NCI-H187 treated with DMSO at 0.1 percent for 48 hours (cell line): ENCODE results near the gene INCENP.
"Not testable (repeated sequence)": the region's sequence is repeated elsewhere in the genome, so short reads cannot be mapped to it uniquely, and the experiment has no call there.

ENCODE experiments used
- DNase-seq: peaks from one replicate; lab custom pipeline; 2025; lab: John Stamatoyannopoulos, UW

The INCENP gene

GRCh38 chr11:62123669-62124185 lies at the start of gene INCENP:
Gene INCENP (plus strand): TSS chr11:62124011. CDS start chr11:62128162, 4,151 bp downstream.
- DNase-seq = peak; percentile 89

GRCh38 chr11:62075438-62075837 lies 48.4 kb upstream of the INCENP start:
- DNase-seq = no peak

GRCh38 chr11:62077132-62077531 lies 46.7 kb upstream of the INCENP start:
- DNase-seq = no peak

GRCh38 chr11:62081378-62082291 lies 42.2 kb upstream of the INCENP start:
- peak; percentile 15 for DNase-seq

DNA sequence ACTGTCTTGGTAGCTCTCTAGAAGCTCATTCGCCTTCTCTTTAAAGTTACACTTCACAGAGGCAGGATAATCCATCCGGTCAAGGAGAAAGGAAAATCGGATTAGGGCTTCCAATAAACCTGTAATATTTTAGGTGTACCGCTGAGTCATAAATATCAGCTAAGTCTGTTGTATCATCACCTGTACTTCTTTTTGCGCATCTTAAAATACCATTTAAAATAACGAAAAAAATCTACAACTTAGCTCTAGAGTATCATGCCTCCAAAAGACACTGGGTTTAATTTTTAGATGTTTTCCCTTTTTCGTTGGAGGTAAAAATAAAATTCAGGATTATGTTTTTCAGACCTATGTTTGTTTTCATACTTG lies 41.5 kb upstream of the INCENP start:
- DNase-seq = no peak

DNA sequence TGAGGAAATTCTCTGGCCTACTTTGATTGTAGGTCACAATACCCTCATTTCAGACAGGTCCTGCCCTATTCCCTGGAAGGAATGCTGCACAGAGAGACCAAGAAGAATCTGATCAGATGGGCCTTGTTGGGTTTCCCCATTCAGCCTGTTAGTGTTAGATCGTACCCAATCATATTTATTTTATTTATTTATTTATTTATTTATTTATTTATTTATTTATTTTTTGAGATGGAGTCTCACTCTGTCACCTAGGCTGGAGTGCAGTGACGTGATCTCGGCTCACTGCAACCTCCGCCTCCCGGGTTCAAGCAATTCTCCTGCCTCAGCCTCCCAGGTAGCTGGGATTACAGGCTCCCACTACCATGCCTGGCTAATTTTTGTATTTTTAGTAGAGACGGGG lies 39.0 kb upstream of the INCENP start:
- not testable (repeated sequence) for DNase-seq

- no peak for DNase-seq
These were observed 36.1 kb upstream of the INCENP start for GRCh38 chr11:62087694-62088093.

GRCh38 chr11:62088331-62088933 lies 35.4 kb upstream of the INCENP start:
- DNase-seq = no peak

GRCh38 chr11:62103141-62103540 lies 20.7 kb upstream of the INCENP start:
- DNase-seq = no peak

- DNase-seq = no peak
These were observed 19.8 kb upstream of the INCENP start for GRCh38 chr11:62103986-62104385.

DNA sequence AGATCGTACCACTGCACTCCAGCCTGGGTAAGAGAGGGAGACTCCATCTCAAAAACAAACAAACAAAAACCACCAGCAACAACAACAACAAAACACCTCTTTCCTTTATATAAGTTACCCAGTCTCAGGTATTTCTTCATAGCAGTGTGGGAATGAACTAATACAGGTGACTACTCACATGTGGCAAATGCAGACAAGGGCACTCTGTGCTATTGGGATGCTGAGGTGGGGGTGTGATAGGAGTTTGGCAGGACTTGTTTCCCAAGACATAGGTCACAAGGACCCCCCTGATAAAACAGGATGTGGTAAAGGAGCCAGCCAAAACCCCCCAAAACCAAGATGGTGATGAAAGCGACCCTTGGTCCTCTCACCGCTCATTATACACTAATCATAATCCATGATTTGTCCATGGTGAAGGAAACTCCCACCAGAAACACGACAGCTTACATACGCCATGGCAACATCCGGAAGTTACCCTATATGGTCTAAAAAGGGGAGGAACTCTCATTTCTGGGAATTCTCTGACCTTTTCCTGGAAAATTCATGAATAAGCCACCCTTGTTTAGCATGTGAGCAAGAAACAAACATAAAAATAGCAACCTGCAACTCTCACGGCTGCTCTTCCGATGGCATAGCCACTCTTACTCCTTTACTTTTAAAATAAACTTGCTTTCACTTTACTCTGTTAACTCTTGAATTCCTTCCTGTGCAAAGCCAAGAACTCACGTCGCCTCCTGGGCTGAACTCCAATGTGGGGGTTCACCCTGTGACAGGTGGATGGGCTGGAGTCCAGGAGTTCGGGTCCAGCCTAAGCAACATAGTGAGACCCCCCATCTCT lies 18.8 kb upstream of the INCENP start:
- DNase-seq = no peak

DNA sequence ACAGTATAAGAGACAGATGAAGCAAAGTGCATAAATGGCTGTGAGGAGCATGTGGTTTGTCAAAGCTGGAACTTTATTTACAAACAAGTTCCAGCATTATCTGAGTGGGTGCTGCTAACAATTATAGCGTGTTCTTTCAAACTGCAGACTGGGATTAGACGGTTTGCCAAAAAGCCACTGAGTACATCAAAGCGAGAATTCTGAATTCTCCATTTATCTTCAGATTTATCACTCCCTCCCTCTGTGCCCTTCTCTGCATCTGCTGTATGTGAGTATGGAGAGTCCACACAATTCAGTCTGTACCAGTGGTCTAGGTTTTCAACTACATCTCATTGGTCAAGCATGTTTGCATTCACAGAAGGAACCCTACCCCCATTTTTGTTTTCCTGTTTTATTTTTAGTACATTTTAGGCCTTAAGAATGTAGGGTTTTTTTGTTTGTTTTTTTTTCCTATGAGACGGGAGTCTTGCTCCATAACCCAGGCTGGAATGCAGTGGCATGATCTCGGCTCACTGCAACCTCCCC lies 18.1 kb upstream of the INCENP start:
- DNase-seq = no peak

GRCh38 chr11:62108017-62108750 lies 15.6 kb upstream of the INCENP start:
- peak; percentile 38 for DNase-seq

- DNase-seq = no peak
These were observed 14.8 kb upstream of the INCENP start for GRCh38 chr11:62108971-62109404.

DNA sequence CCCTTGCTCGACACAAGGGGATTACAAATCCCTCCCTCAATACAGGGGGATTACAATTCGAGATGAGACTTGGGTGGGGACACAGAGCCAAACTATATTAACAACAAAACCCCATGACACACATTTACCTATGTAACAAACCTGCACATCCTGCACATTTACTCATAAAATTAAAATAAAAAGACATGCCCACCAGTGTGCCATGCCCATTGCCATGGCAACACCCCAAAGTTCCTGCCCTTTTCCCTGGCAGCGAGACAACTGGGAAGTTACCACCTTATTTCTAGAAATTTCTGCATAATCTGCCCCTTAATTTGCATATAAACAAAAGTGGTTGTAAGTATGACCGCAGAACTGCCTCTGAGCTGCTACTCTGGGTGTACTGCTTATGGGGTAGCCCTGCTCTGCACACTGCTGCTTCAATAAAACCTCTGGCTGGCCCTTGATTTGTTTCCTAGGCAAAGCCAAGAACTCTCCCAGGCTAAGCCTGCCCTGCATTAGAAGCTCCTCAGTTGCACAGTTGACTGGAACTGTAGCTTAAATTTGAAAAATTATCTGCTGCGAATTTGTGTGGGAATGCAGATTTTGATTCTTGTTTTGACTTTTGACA lies 8.6 kb upstream of the INCENP start:
- DNase-seq = no peak

DNA sequence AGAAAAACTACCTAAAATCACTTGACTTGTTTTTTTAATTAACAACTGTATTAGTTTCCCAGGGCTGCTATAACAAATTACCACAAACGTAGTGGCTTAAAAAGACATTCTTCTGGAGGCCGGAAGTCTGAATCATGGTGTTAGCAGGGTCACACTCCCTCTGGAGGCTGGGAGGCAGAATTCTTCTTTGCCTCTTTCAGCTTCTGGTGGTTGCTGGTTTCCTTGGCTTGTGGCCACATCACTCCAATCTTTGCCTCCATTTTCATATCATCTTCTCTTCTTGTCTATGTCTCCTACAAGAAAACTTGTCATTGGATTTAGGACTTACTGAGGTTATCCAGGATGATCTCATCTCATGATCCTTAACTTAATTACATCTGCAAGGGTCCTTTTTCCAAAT lies 7.4 kb upstream of the INCENP start:
- DNase-seq = no peak

DNA sequence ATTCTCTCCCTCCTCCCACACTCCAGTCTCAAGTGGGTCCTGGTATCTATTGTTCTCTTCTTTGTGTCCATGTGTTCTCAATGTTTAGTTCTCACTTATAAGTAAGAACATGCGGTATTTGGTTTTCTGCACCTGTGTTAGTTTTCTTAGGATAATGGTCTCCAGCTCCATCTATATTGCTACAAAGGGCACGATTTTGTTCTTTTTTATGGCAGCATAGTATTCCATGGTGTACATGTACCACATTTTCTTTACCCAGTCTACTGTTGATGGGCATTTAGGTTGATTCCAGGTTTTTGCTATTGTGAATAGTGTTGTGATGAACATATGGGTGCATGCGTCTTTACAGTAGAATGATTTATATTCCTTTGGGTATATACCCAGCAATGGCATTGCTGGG lies 4.2 kb upstream of the INCENP start:
- DNase-seq = no peak

DNA sequence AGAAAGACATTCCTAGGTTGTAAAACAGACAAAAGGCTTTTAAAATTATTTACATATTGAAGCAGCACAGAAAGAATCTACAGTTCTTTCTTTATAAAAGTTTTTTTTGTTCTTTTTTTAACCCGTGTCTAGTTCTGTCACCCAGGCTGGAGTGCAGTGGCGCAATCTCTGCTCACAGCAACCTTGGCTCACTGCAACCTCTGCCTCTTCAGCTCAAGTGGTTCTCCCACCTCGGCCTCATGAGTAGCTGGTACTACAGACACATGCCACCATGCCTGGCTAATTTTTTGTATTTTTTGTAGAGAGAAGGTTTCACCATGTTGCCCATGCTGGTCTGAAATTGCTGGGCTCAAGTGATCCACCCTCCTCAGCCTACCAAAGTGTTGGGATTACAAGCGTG lies 3.8 kb upstream of the INCENP start:
- DNase-seq = no peak

- no peak for DNase-seq
These were observed 3.4 kb upstream of the INCENP start for GRCh38 chr11:62120431-62120830.

DNA sequence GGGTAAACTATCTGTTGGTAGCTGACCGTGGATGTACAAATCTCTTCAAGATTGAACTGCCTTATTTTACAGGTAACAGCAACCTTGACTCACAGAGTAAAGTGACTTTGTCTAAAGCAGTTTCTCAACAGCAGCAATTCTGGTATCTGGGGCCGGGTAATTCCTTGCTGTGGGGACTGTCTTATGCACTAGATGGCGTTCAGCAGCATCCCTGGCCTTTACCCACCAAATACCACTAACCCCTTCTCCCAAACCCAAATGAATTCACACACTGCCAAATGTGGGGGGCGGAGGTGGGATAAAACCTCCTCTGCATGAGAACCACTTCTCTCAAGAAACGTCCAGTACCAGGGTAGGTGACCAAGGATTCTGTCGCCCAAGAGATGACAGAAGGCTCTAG lies 1.7 kb upstream of the INCENP start:
- no peak for DNase-seq
